SHP77 (cell line): ENCODE measurements around the gene FGF21.
"Not testable (repeated sequence)": the region's sequence is repeated elsewhere in the genome, so short reads cannot be mapped to it uniquely, and the experiment has no call there.

Source experiments
- DNase-seq, 2 experiments: peaks; one replicate each; lab custom pipeline; 2025; lab: John Stamatoyannopoulos, UW

Gene FGF21

DNA sequence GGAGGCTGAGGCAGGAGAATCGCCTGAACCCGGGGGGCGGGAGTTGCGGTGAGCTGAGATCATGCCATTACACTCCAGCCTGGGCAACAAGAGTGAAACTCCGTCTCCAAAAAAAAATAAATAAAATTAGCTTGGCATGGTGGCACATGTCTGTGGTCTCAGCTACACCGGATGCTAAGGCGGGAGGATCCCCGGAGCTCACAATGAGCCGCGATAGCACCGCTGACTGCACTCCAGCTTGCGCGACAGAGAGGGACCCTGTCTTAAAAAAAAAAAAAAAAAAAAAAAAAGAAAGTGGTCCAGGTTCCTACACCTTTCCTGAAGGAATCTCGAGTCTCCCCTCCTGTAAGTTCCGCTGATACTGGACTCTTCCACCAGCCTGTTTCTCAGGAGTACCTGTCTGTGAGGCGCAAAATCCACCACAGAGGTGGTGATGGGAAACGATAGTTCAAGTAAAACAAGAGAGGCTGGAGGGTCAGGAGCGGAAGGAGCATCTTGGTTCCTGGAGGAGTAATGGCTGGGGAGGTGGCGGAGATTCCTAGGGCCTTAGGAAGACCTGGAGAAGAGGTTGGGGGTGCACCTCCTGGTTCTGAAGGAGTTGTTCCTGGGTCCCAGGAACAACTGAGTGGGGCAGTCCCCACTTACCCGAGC is 3.4 kb upstream of the FGF21 start:
- DNase-seq = no peak

DNA sequence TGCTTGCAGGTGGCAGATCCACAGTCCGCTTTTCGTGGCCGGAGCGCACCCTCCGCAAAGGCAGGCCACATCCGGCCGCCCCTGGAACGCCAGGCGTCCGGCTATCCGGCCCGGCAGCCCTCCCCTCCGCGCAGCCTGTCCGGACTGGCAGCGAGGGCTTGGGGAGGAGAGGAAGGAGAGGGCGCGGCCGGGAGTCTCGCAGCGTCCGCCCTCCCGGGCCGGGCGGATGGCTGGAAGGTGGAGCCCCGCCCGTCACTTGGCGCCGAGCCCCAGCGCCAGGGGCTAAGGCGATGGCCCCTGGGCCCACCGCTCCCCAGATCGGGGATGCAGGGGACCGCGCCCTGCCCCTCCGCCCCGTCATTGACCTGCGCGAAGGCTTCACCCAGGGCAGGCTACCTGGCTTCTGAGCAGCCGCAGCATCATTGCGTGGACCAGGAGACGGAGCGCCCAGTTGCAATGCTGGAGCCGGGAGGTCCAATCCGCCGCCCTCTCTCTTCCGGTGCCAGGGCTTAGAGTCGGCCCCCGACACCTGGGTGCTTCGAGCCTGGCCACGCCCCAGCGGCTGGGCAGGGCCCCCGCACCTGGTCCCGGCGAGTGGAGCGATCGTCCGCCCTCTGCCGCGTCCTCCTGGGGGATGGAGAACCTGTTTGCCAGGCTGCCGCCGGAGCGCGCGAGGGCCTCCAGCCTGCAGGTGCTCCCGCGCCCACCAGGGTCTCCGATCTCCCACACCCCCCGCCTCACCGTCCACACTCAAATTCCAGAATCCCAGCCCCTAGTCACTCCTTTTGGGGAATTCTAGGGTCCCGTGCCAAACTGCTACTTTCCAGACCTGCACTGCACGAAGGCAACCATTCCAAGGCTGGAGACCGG is 2.6 kb upstream of the FGF21 start, which contains the start of gene FUT1:
FUT1 (minus strand) TSS at position 146 of the 870 bp plus-strand sequence. CDS start 1,360 bp downstream, outside the sequence.
- peak; percentile 80 to 81 for DNase-seq

DNA sequence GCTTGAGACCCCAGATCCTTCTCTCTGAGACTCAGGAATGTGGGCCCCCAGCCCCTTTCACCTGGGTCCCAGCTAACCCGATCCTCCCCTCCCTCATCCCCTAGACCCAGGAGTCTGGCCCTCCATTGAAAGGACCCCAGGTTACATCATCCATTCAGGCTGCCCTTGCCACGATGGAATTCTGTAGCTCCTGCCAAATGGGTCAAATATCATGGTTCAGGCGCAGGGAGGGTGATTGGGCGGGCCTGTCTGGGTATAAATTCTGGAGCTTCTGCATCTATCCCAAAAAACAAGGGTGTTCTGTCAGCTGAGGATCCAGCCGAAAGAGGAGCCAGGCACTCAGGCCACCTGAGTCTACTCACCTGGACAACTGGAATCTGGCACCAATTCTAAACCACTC is 463 bp downstream of the FGF21 start:
- DNase-seq = no peak

DNA sequence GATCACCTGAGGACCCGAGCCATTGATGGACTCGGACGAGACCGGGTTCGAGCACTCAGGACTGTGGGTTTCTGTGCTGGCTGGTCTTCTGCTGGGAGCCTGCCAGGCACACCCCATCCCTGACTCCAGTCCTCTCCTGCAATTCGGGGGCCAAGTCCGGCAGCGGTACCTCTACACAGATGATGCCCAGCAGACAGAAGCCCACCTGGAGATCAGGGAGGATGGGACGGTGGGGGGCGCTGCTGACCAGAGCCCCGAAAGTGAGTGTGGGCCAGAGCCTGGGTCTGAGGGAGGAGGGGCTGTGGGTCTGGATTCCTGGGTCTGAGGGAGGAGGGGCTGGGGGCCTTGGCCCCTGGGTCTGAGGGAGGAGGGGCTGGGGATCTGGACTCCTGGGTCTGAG is 888 bp downstream of the FGF21 start:
- no peak for DNase-seq

DNA sequence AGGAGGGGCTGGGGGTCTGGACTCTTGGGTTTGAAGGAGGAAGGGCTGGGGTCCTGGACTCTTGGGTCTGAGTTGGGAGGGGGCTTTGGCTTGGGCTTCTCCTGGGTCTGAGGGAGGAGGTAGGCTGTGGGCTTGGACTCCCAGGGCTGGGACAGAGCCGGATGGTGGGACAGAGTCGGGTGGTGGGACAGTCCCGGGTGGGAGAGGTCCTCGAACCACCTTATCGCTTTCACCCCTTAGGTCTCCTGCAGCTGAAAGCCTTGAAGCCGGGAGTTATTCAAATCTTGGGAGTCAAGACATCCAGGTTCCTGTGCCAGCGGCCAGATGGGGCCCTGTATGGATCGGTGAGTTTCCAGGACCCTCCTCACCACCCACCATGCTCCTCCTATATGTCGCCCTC is 1.4 kb downstream of the FGF21 start:
- no peak for DNase-seq

DNA sequence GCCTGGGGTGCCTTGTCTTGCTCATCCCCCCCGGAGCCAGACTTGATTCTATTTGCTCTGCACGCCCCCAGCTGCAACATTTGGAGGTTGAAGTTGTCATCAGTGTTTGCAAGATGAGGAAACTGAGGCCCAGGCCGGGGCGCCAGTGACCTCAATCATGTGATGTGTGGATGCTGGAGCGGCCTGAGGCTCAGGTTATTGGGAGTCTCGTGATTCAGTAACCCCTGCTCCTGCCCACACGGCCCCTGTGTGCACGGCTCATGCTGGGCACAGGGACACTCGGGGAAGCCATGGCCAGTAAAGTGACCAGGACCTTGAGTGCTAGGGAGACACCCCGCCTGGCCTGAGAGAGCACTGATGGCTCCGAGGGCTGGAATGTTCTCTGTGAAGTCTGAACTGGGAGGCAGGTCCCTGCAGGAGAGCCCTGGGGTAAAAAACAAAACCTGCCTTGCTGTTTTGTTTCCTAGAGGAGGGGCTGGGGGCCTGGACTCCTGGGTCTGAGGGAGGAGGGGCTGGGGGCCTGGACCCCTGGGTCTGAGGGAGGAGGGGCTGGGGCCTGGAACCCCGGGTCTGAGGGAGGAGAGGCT is 1.9 kb downstream of the FGF21 start:
- no peak for DNase-seq

DNA sequence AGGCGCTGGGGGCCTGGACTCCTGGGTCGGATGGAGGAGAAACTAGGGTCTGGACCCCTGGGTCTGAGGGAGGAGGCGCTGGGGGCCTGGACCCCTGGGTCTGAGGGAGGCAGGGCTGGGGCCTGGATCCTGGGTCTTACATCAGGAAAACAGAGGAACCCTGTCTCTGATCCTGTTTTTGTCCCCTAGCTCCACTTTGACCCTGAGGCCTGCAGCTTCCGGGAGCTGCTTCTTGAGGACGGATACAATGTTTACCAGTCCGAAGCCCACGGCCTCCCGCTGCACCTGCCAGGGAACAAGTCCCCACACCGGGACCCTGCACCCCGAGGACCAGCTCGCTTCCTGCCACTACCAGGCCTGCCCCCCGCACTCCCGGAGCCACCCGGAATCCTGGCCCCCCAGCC is 2.4 kb downstream of the FGF21 start:
- no peak for DNase-seq

DNA sequence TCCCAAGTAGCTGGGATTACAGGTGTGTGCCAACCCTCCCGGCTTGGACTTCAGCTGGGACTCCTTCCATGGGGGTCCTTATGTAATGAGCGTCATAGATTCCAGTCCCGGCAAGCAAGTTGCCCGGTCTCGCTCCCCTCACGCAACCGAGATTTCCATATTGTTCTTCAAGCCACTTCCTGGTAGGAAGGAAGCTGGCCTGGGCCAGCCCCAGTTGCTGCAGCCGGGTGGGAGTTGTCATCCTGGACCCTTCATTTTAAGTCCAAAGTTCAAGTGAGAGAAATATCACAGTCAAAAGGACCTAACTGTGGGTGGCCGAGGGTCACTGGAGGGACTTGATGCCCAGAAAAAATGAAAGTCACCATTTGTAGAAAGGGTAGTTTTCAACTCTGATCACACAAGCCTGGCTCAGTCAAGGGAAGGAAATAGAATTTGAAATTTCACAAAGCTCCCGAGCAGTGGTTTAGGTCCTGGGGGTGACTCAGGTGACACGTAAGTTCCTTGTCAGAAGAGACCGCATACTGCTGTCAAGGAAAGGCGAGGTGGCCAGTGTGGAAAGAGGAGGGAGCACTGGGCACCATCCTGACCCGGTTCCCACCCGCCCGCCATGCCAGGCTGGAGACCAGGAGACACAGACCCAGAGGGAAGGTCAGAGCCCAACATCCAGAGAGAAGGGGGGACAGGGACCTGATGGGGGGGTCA is 5.3 kb downstream of the FGF21 start:
- no peak for DNase-seq

DNA sequence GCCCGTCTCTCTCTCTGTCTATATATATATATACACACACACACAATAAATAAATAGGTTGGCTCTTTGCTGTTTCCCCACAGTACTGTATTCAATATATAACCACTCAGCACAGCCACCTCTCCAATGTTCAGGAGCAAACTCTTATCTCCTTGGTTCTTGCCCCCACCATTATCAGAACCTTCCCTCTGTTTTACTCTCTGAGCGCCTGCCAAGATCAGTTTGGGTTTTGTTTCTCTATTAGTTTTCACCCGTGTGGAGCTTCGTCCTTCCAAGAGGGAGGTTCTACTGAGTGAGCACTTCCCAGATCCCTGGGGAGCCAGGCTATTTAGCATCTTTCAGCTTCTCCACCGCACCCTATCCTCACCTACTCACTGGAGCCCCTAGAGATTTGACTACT is 10.5 kb downstream of the FGF21 start:
- DNase-seq = not testable (repeated sequence)

DNA sequence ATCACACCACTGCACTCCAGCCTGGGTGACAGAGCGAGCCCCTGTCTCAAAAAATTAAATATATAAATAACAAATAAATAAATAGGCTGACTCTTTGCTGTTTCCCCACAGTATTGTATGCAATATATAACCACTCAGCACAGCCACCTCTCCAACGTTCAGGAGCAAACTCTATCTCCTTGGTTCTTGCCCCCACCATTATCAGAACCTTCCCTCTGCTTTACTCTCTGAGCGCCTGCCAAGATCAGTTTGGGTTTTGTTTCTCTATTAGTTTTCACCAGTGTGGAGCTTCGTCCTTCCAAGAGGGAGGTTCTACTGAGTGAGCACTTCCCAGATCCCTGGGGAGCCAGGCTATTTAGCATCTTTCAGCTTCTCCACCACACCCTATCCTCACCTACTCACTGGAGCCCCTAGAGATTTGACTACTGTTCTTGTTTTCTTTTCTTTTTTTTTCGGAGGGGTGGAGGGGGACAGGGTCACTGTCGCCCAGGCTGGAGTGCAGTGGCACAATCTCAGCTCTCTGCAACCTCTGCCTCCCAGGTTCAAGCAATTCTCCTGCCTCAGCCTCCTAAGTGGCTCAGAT is 12.9 kb downstream of the FGF21 start:
- DNase-seq = not testable (repeated sequence)

DNA sequence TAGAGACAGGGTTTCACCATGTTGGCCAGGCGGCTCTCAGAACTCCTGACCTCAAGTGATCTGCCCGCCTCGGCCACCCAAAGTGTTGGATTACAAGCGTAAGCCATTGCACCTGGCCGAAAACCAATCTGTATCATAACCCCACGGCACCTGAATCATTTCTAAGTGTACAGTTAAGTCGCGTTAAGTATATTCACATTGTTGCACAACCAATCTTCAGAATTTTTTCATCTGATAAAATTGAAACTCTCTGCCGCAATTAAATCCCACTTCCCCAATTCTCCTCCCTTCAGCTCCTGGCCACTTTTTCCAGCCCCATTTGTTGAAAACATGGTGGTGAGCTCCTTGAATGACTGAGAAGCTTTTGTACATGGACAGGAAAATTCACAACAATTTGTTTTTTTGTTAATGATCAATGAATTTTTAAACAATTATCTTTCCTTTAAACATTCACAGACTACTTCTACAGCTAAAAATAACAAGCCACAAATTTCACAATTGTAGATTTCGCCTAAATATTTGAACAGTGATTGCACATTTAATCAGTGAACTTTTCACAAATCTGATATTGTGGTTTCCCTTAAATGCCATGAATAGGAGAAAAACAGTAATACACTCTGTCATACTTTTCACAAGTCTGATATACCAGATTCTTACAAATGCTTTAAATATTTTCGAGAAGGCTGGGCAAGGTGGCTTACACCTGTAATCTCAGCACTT is 13.8 kb downstream of the FGF21 start:
- DNase-seq = no peak

DNA sequence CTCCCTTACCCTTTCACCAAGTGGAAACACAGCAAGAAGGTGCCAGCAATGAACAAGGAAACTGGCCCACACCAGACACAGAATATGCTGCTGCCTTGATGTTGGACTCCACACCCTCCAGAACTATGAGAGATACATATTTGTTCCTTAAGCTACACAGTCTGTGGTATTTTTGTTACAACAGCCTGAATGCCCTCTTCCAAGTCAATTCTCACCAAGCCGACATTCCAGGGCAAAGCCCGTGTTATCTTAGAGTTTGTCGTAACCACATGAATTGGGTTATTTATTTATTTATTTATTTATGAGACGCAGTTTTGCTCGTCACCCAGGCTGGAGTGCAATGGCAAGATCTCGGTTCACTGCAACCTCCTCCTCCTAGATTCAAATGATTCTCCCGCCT is 14.9 kb downstream of the FGF21 start:
- DNase-seq = no peak

DNA sequence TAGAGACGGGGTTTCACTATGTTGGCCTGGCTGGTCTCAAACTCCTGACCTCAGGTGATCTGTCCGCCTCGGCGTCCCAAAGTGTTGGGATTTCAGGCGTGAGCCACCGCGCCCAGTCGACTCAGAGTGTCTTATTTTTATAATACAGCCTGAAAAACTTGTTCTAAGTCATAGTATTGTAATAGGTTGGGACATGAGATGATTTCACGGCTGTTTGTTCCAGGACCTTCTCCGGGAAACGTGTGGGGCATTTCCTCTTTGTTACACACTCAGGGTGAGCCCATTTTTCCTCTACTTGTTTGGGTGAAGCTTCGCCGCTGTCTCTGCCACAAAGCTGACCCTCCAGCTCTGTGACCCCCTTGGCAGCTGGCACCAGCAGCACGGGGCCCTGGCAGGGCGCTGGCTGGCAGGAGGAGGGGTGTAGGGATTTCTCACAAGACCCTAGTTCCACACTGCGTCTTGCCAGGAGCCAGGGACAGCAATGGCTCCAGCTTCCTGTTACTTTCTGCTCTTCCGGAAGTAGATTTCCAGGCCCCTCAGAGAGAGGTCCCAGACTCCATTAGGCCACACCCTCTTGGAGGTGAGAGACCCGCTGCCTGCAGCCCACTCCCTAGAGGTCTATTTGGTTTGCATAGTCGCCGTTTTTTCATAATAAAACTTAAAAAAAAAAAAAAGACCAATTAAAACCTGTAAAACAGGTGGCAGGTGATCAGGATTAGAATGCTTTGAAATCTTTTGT is 15.6 kb downstream of the FGF21 start:
- DNase-seq = no peak

DNA sequence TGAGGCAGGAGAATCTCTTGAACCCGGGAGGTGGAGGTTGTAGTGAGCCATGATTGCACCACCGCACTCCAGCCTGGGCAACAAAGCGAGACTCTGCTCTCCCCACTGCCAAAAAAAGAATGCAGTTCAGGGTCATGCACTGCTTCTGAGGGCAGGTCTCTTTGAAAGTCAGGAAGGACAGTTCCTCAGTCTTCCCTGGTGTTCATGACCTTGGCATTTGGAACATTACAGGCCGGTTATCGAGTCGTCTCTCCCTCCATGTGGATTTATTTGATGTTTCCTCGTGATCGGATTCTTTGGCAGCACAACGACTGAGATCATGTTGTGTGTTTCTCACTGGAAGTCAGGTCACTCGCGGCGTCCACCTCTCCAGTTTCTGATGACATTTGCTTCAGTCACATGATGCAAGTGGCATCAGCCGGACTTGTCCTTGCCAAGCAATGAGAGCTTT is 17.2 kb downstream of the FGF21 start:
- no peak for DNase-seq

DNA sequence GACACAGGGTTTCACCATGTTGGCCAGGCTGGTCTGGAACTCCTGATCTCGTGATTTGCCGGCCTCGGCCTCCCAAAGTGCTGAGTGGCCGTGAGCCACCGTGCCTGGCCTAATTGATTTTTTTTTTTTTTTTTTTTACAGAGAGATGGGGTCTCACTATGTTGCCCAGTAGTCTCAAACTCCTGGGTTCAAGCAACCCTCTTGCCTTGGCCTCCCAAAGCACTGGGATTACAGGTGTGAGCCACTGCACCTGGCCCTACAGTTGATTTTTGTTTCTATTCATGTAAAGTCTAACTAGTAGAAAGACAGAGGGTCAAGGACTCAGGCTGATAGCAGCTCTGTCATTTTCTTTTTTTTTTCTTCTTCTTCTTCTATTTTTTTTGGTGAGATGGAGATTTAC is 21.8 kb downstream of the FGF21 start:
- DNase-seq = no peak

DNA sequence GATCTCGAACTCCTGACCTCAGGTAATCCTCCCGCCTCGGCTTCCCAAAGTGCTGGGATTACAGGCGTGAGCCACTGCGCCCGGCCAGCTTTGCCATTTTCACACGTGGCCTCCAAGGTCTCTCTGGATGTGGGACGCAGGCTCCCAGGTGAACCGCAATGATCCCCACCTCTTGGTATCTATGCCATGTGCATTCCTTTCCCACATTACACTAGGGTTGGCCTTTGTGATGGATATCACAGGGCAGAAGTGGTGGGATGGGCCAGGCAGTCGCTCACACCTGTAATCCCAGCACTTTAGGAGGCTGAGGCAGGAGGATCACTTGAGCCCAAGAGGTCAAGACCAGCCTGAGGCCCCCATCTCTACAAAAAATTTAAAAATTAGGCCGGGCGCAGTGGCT is 22.4 kb downstream of the FGF21 start:
- DNase-seq = no peak

DNA sequence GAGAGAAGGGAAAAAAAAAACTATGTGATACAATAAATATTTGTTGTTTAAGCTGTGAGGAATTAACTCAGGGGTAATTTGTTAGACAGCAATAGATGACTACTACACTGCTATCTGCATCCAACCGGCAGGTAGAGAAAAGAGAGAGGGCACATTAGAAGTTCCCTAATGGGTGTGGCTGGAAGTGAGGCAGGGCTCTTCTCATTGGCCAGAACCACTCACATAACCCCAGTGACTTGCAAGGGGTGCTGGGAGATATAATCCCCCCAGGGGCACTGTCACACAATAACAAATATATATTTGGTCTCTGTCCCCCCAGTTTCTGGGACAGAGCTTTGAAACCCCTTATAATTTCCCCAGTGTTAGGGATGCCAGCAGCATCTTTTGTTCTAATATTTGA is 24.3 kb downstream of the FGF21 start:
- DNase-seq = no peak

DNA sequence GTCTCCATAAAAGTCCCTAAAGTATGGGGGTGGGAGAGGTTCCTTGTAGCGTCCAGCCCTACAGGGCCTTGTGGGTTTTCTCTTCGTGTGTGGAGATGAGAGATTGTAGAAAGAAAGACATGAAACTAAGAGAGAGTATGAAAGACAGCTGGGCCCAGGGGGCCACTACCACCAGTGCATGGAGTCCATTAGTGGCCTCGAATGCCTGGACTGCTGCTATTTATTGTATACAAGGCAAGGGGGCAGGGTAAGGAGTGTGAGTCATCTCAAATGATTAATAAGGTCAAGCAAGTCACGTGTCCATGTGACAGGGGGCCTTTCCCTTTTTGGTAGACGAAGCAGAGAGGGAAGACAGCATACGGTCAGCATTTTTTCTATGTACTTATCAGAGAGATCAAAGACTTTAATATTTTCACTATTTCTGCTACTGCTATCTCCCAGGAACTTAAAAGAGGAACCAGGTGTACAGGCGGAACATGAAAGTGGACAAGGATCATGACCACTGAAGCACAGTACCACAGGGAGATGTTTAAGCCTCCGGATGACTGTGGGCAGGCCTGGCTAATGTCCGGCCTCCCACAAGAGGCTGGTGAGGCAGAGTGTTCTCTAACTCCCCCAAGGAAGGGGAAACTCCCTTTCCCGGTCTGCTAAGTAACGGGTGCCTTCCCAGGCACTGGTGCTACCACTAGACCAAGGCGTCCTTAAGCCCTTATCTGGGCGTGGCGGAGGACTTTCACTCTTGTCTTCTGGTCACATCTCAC is 25.5 kb downstream of the FGF21 start:
- no peak for DNase-seq

DNA sequence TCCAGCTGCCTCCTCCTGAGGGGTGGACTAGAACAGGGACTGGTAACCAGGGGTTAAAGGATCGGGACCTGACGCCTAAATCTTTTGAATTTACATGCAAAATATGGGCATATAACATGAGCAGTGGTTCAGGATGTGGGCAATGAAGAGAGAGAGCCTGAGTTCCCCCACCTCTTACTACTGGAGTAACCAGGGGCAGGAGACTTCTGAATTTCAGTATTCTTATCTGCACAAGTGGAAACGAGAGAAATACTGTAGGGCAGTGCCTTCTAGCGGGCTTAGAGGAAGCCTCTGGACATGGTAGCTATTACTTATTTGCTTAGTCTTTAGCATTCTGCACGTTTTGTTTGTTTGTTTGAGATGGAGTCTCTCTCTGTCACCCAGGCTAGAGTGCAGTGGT is 29.2 kb downstream of the FGF21 start:
- no peak for DNase-seq

DNA sequence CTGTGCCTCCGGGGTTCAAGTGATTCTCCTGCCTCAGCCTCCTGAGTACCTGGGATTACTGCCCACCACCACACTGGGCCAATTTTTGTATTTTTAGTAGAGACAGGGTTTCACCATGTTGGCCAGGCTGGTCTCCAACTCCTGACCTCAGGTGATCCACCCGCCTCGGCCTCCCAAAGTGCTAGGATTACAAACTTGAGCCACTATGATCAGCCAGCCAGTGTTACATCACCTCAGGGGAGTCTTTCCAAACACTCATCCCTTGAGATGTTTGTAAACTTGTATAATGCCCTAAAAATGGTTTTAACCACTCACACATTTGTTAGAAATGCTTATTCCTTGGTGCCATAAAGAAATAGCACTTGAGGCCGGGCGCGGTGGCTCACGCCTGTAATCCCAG is 31.1 kb downstream of the FGF21 start:
- not testable (repeated sequence) for DNase-seq
